ENCODE measurements around the gene GPRIN3. TPM values are rescaled to one million over a fixed set of nuclear protein-coding genes. Genes with fewer than 3 reads are reported as not detected.

Gene GPRIN3
- total RNA-seq, 1 donor = under 0.01 TPM

- H3K27ac ChIP-seq (ENCODE audit: low read depth, low read length) = no peak overlapping the region
- TF ChIP-seq CTCF (IDR thresholded peaks at IDR 0.05; ENCODE audit: extremely low read depth, low read depth, low read length) = no peak
- no peak overlapping the region for H3K4me3 ChIP-seq (ENCODE audit: insufficient read depth, low read length)
- H3K4me2 ChIP-seq (ENCODE audit: insufficient read depth, low read length) = no peak overlapping the region
- H3K36me3 ChIP-seq (ENCODE audit: insufficient read depth, low read length) = no peaks in the 10 kb centered on the region
- no peak overlapping the region for H2AFZ ChIP-seq (ENCODE audit: low read length)
- no peaks in the 10 kb centered on the region for H4K20me1 ChIP-seq (ENCODE audit: insufficient read depth, low read length)
- H3K27me3 ChIP-seq (ENCODE audit: insufficient read depth, low read length) = peaks cover 36% of the 10 kb centered on the region
- no peaks in the 10 kb centered on the region for H3K9me3 ChIP-seq (ENCODE audit: low read depth, low read length)
- H3K4me1 ChIP-seq (ENCODE audit: insufficient read depth, low read length) = no peaks in the 10 kb centered on the region
- H3K79me2 ChIP-seq (ENCODE audit: insufficient read depth, low read length) = no peaks in the 10 kb centered on the region
- no peak for DNase-seq (ENCODE audit: insufficient read length, low spot score, missing footprints)
Measured at GRCh38 chr4:89301003-89301402, 6.6 kb downstream of the GPRIN3 start.

GRCh38 chr4:89300499-89300898, 7.1 kb downstream of the GPRIN3 start:
- Histone ChIP-seq H3K27me3 (ENCODE audit: insufficient read depth, low read length) (peaks cover 32% of the 10 kb centered on the region), H3K4me1 (ENCODE audit: insufficient read depth, low read length) (no peaks in the 10 kb centered on the region), H3K4me2 (ENCODE audit: insufficient read depth, low read length) (no peak overlapping the region), H2AFZ (ENCODE audit: low read length) (no peak overlapping the region), H4K20me1 (ENCODE audit: insufficient read depth, low read length) (no peaks in the 10 kb centered on the region), H3K79me2 (ENCODE audit: insufficient read depth, low read length) (no peaks in the 10 kb centered on the region), H3K36me3 (ENCODE audit: insufficient read depth, low read length) (no peaks in the 10 kb centered on the region), H3K9me3 (ENCODE audit: low read depth, low read length) (no peaks in the 10 kb centered on the region), H3K27ac (ENCODE audit: low read depth, low read length) (no peak overlapping the region), H3K4me3 (ENCODE audit: insufficient read depth, low read length) (no peak overlapping the region)
- no peak for DNase-seq (ENCODE audit: insufficient read length, low spot score, missing footprints)
- no peak for TF ChIP-seq CTCF (IDR thresholded peaks at IDR 0.05; ENCODE audit: extremely low read depth, low read depth, low read length)

GRCh38 chr4:89300060-89300459, 7.5 kb downstream of the GPRIN3 start:
- no peak for TF ChIP-seq CTCF (IDR thresholded peaks at IDR 0.05; ENCODE audit: extremely low read depth, low read depth, low read length)
- no peaks in the 10 kb centered on the region for H3K9me3 ChIP-seq (ENCODE audit: low read depth, low read length)
- no peak for DNase-seq (ENCODE audit: insufficient read length, low spot score, missing footprints)

GRCh38 chr4:89299153-89299791, 8.3 kb downstream of the GPRIN3 start:
- no peaks in the 10 kb centered on the region for H3K4me1 ChIP-seq (ENCODE audit: insufficient read depth, low read length)
- no peaks in the 10 kb centered on the region for H4K20me1 ChIP-seq (ENCODE audit: insufficient read depth, low read length)
- no peak for TF ChIP-seq CTCF (IDR thresholded peaks at IDR 0.05; ENCODE audit: extremely low read depth, low read depth, low read length)
- DNase-seq (ENCODE audit: insufficient read length, low spot score, missing footprints) = no peak
- no peaks in the 10 kb centered on the region for H3K79me2 ChIP-seq (ENCODE audit: insufficient read depth, low read length)
- H3K27ac ChIP-seq (ENCODE audit: low read depth, low read length) = no peak overlapping the region
- H3K36me3 ChIP-seq (ENCODE audit: insufficient read depth, low read length) = no peaks in the 10 kb centered on the region
- H3K27me3 ChIP-seq (ENCODE audit: insufficient read depth, low read length) = peaks cover 26% of the 10 kb centered on the region
- peak overlapping the region; percentile 68 for H3K4me2 ChIP-seq (ENCODE audit: insufficient read depth, low read length)
- H3K9me3 ChIP-seq (ENCODE audit: low read depth, low read length) = no peaks in the 10 kb centered on the region
- H2AFZ ChIP-seq (ENCODE audit: low read length) = no peak overlapping the region
- peak overlapping the region; percentile 41 for H3K4me3 ChIP-seq (ENCODE audit: insufficient read depth, low read length)

More at GRCh38 chr4:89300060-89300459, 7.5 kb downstream of the GPRIN3 start:
- no peaks in the 10 kb centered on the region for H3K79me2 ChIP-seq (ENCODE audit: insufficient read depth, low read length)
- H2AFZ ChIP-seq (ENCODE audit: low read length) = no peak overlapping the region
- H3K4me1 ChIP-seq (ENCODE audit: insufficient read depth, low read length) = no peaks in the 10 kb centered on the region
- peaks cover 28% of the 10 kb centered on the region for H3K27me3 ChIP-seq (ENCODE audit: insufficient read depth, low read length)
- H3K4me3 ChIP-seq (ENCODE audit: insufficient read depth, low read length) = no peak overlapping the region
- H3K4me2 ChIP-seq (ENCODE audit: insufficient read depth, low read length) = no peak overlapping the region
- H3K27ac ChIP-seq (ENCODE audit: low read depth, low read length) = no peak overlapping the region
- H4K20me1 ChIP-seq (ENCODE audit: insufficient read depth, low read length) = no peaks in the 10 kb centered on the region
- H3K36me3 ChIP-seq (ENCODE audit: insufficient read depth, low read length) = no peaks in the 10 kb centered on the region

All from osteoblast (primary cell).